Osteocyte (in vitro differentiated cells): Measurements from ENCODE around the gene MRFAP1. TPM values are rescaled to one million over a fixed set of nuclear protein-coding genes. Genes with fewer than 3 reads are reported as not detected.

ENCODE experiments used
- DNase-seq: peaks from one replicate; pipeline ENCODE4 v3.0.0; 2021; ENCODE audit warnings: mixed read lengths; ENCODE audit not compliant: unreplicated experiment; ENCODE audit errors: extremely low spot score
- H3K27ac Mint-ChIP-seq: one replicate; pipeline ENCODE4 v1.8.0; 2021; ENCODE audit warnings: mild to moderate bottlenecking, mixed read lengths; ENCODE audit not compliant: unreplicated experiment
- H3K27me3 Mint-ChIP-seq: one replicate; pipeline ENCODE4 v1.8.0; 2021; ENCODE audit warnings: mixed read lengths; ENCODE audit not compliant: unreplicated experiment
- H3K36me3 Mint-ChIP-seq: one replicate; pipeline ENCODE4 v1.8.0; 2021; ENCODE audit warnings: mixed read lengths; ENCODE audit not compliant: unreplicated experiment
- H3K4me1 Mint-ChIP-seq: one replicate; pipeline ENCODE4 v1.8.0; 2021; ENCODE audit warnings: mixed read lengths; ENCODE audit not compliant: unreplicated experiment
- H3K4me3 Mint-ChIP-seq: one replicate; pipeline ENCODE4 v1.8.0; 2021; ENCODE audit warnings: mild to moderate bottlenecking, moderate library complexity, mixed read lengths; ENCODE audit not compliant: unreplicated experiment
- H3K9me3 Mint-ChIP-seq: one replicate; pipeline ENCODE4 v1.8.0; 2021; ENCODE audit warnings: mixed read lengths; ENCODE audit not compliant: unreplicated experiment
- total RNA-seq: library from RNA; stranded (reverse); gene quantifications from 2 replicates; pipeline ENCODE4 v1.2.1, GENCODE V29; 2021
- TF ChIP-seq, protein P1 (sequence below): fragments of 200-600 bp; sonication (generic); IDR thresholded peaks from 2 replicates; pipeline ENCODE4 v1.5.0; 2021; ENCODE audit warnings: antibody characterized with exemption, mild to moderate bottlenecking, moderate library complexity

The MRFAP1 gene
- total RNA-seq, 1 donor from 2014 or later = 310 TPM

- Mint-ChIP-seq H3K4me3 (no peak overlapping the region), H3K27ac (no peak overlapping the region), H3K36me3 (peaks cover 23% of the 10 kb centered on the region), H3K9me3 (no peaks in the 10 kb centered on the region), H3K27me3 (no peaks in the 10 kb centered on the region), H3K4me1 (no peaks in the 10 kb centered on the region)
- TF ChIP-seq, protein P1, sequence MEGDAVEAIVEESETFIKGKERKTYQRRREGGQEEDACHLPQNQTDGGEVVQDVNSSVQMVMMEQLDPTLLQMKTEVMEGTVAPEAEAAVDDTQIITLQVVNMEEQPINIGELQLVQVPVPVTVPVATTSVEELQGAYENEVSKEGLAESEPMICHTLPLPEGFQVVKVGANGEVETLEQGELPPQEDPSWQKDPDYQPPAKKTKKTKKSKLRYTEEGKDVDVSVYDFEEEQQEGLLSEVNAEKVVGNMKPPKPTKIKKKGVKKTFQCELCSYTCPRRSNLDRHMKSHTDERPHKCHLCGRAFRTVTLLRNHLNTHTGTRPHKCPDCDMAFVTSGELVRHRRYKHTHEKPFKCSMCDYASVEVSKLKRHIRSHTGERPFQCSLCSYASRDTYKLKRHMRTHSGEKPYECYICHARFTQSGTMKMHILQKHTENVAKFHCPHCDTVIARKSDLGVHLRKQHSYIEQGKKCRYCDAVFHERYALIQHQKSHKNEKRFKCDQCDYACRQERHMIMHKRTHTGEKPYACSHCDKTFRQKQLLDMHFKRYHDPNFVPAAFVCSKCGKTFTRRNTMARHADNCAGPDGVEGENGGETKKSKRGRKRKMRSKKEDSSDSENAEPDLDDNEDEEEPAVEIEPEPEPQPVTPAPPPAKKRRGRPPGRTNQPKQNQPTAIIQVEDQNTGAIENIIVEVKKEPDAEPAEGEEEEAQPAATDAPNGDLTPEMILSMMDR = no peak
- no peak for DNase-seq
Observed at GRCh38 chr4:6614701-6615230, 25.7 kb upstream of the MRFAP1 start.

DNA sequence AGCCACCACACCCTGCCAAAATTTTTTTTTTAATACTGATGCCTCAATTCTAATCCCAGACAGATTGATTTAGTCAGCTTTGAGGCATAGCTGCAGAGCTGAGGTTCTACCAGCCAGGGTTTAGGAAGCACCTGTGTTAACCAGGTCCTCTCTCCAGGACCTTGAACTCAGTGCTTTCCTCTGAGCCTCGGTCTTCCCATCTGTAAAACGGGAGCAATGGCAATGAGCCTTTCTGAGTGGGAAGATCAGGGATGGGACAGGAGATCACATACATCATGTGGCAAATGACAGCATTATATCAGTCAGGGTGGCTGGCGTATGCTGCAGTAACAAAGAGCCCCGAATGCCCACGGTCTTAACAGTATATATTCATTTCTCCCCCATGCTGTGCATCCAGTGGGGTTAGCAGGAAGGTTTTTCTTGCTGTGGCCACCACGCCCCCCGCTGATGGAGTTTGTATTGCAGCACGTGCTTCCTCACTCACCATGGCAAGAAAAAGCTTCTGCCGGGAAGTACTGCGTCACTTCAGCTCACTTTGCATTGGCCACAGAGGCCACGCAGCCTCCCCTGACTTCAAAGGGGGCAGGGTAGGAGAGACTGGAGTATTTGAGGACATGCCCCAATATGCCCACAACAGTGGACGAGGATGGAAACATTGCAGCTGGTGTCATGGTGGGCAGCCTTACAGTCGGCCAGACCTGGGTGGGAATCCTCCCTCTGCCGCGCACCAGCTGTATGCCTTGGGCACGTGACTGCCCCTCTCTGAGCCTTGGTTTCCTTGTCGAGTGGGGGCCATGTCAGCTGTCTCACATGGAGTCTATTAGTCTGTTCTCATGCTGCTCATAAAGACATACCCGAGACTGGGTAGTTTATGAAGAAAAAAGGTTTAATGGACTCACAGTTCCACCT lies 24.1 kb upstream of the MRFAP1 start:
- H3K27me3 Mint-ChIP-seq = no peaks in the 10 kb centered on the region
- TF ChIP-seq, protein P1 = no peak
- H3K36me3 Mint-ChIP-seq = peaks cover 23% of the 10 kb centered on the region
- H3K4me1 Mint-ChIP-seq = no peaks in the 10 kb centered on the region
- no peaks in the 10 kb centered on the region for H3K9me3 Mint-ChIP-seq
- no peak for DNase-seq
- H3K4me3 Mint-ChIP-seq = no peak overlapping the region
- no peak overlapping the region for H3K27ac Mint-ChIP-seq

DNA sequence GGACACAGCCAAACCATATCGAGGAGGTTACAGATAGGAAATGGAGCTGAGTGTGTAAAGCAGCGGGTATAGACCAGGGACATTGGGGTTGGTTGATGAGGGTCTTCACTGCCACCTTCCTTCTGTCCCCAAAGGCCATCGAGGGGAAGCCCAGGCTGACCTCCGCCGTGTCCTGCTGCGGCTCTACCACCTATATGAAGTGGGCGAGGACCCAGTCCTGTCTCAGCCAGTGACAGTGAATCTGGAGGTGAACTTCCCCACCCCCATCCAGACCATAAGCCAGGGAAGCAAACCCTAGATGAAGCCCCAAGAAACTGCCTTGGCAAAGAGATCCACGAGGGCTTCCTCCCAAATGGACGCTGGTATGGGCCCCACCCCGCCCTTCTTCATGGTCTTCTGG lies 23.2 kb upstream of the MRFAP1 start:
- TF ChIP-seq, protein P1 = no peak
- Mint-ChIP-seq H3K27ac (no peak overlapping the region), H3K36me3 (peaks cover 29% of the 10 kb centered on the region), H3K27me3 (no peaks in the 10 kb centered on the region), H3K4me3 (no peak overlapping the region), H3K9me3 (no peaks in the 10 kb centered on the region), H3K4me1 (no peaks in the 10 kb centered on the region)
- DNase-seq = no peak

DNA sequence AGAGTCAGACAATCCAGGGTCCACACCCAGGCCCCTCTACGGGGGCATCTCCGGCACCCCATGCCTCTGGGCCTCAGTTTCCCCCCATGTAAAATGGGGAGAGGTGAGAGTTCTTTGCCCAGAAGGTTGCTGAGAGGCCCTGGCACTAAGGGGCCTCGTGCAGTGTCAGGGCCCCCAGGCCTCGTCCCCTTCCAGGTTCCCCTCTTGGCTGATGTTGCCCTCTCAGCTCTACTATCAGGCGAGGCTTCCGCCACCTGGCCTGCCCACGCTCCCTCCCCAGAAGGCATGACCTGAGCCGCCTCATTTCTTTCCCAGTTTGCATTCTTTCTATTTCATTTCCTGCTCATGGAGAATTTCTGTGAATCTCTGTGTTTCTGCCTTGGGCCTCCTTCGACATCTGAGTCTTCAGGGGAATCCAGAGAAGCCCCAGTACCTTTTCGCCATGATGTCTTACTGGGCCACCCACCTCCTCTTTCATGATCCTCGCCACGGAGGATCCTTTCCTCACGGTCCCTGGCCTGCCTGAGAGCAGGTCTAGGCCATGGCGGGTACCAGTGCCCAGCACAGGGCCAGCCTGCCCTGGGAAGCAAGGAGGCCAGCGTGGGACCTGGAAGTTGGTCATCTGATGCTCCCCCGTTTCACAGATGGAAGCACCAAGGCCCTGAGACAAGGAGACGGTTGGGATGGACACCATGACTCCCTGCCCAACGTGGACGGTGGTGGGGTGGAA lies 21.9 kb upstream of the MRFAP1 start:
- TF ChIP-seq, protein P1 = no peak
- Mint-ChIP-seq H3K9me3 (no peaks in the 10 kb centered on the region), H3K4me1 (no peaks in the 10 kb centered on the region), H3K27ac (no peak overlapping the region), H3K36me3 (peaks cover 29% of the 10 kb centered on the region), H3K27me3 (no peaks in the 10 kb centered on the region), H3K4me3 (no peak overlapping the region)
- no peak for DNase-seq

GRCh38 chr4:6619116-6619465 lies 21.4 kb upstream of the MRFAP1 start:
- Mint-ChIP-seq H3K4me1 (no peaks in the 10 kb centered on the region), H3K27ac (no peak overlapping the region), H3K27me3 (no peaks in the 10 kb centered on the region), H3K4me3 (no peak overlapping the region), H3K36me3 (peaks cover 29% of the 10 kb centered on the region), H3K9me3 (no peaks in the 10 kb centered on the region)
- no peak for DNase-seq
- TF ChIP-seq, protein P1 = no peak
